AG08395 (cell line): ENCODE results near the gene YDJC.
A peak's percentile ranks its signal among the peaks of the same experiment; 100 is the strongest.
"Not testable (repeated sequence)": the region's sequence is repeated elsewhere in the genome, so short reads cannot be mapped to it uniquely, and the experiment has no call there.

Source experiments
- DNase-seq: peaks from one replicate; pipeline ENCODE4 v3.0.0; 2012; ENCODE audit warnings: mixed read lengths, low spot score

Gene YDJC

DNA sequence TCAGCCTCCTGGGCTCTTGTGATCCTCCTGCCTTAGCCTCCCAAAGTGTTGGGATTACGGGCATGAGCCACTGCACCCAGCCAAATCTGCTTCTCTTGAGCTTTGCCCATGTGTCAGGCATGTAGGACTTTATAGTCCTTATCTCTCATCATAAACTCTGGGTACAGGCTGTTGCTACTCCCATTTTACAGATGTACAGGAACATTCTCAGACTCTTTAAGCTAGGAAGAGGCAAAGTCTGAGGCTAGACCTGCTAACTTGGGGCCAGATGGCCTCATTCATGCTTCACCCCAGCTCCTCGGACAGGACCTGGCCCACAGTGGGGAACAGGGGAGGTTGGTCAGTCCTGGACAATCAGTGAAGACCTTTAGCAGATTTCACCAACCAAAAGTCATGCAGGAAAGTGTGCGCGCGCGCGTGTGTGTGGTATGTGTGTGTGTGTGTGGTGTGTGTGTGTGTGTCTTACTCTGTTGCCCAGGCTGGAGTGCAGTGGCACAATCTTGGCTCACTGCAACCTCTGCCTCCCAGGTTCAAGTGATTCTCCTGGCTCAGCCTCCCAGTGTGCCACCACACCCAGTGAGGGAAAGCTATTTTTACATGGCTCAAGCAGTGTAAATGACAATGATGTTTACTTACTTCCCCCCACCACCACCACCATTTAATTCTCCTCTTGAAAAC lies 23.8 kb downstream of the YDJC start:
- no peak for DNase-seq

DNA sequence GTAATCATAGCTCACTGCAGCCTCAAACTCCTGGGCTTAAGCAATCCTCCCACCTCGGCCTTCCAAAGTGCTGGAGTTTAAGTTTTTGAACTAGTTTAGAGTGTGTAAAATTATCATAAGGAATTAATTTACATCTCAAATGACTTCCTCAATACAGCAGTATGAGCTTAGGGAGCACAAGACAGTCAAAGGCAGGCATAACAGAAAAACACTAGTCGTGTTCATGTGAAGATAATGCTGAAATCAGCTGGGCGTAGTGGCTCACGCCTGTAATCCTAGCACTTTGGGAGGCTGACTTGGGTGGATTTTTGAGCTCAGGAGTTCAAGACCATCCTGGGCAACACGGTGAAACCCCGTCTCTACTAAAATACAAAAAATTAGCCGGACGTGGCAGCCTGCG lies 25.8 kb downstream of the YDJC start:
- DNase-seq, result no peak

DNA sequence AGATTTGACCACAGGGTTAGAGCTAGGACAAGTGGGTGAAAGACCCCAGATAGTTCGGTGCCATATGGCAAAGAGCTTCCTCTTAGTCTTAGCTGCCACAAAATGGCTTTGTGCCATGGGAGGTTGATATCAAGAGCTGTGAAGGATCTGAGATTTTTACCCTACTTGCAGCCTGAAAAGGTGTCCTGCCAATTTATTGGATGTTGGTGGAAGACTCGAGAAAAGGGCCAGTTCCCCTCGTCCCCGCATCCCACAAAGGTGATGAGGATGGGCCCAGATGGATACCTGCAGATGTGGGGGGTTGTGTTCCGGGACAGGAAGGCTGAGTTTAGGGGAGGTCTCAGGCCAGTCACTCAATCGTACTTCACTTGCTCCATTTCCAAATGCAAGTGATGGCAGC lies 27.2 kb downstream of the YDJC start:
- no peak for DNase-seq

DNA sequence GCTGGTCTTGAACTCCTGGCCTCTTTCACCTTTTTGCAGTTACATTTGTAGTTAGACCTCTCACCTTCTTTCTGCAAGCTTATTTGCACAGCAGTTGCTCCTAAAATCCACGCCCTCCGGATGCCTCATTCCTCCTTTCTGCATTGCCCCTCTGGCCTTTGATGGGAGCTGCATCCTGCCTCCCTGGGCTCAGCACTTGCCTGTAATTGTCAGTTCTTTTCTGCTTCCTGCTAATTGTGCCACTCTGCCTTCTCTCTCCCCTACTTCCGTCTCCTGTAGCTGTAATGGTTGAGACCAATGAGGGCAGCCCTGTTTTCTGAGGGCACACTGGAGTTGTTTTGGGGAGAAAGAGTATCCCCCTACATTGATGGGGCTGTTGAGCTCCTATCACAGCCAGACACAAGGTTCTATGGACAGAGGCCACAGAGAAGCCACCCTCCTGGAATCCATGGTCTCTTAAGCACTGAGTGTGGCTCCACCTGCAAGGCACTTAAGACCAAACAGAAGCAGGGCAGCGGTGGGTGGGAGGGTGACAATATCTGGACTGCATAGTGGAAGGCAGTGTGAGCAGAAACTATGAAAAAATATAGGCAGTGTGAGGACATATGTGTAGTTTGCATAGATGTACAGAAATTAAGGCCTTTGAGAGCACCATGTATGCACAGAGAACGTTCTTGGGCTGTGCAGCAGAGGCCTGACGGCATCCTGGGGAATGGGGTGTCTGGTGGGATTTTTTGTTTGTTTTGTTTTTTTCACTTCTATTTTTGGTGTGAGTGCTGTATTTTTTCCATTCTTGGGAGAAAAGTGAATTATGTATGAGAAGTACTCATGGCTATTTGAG lies 30.5 kb downstream of the YDJC start:
- no peak for DNase-seq

DNA sequence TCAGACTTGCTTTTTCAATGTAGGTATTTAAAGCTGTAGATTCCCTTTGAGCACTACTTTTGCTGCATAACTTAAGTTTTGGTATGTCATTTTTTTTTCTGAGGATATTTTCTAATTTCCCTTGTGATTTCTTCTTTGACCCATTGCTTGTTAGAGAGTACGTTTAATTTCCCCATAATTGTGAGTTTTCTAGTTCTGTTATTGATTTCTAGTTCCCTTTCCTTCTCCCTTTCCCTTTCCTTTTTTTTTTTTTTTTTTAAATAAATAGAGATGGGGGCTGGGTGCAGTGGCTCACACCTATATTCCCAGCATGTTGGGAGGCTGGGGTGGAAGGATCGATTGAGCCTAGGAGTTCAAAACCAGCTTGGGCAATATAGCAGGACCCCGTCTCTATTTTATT lies 31.5 kb downstream of the YDJC start:
- DNase-seq, result no peak

DNA sequence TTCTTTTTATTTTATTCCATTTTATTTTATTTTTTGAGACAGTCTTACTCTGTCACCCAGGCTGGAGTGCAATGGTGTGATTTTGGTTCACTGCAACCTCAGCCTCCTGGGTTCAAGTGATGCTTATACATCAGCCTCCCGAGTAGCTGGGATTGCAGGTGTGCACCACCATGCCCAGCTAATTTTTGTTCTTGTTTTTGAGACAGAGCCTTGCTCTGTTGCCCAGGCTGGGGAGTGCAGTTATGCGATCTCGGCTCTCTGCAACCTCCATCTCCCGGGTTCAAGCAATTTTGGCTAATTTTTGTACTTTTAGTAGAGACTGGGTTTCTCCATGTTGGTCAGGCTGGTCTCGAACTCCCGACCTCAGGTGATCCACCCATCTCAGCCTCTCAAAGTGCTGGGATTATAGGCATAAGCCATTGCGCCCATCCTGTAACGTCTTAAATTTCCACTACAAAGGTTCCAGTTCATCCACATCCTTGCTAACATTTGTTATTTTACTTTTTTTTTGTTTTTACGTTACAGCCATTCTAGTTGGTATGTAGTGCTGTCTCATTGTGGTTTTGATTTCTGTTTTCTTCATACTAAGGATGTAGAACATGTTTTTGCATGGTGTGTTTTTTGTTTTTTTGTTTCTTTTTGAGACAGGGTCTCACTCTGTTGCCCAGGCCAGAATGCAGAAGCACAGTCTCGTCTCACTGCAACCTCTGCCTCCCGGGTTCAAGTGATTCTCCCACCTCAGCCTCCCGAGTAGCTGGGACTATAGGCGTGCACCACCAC lies 33.3 kb downstream of the YDJC start:
- not testable (repeated sequence) for DNase-seq

DNA sequence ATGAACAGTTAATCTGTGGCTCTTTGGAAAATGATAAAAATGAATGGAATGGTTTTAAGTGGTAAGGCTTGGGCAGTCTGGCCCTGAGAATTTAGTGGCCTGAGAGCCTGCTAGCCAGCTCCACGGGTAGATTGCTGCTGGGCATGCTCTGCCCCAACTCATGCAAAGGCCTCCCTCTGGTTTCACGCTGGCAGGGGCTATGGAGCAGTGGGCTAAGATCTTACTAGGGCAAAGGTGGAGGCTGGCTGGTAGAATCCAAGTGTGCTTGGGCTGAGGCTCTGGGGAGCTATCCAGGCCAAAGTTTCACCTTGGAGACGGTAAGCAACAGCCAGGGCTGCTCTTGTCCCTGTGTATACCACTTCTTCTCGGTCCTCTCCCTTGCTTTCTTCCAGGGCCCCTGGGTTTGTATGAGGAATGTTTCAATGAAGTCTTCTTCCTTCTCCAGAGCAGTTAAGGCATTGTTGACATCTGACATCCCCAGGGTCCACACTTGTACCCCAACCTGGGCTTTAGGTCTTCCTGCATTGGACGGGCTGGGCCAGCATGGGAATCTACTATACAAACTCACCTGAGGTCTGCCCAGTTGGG lies 34.9 kb downstream of the YDJC start:
- no peak for DNase-seq

DNA sequence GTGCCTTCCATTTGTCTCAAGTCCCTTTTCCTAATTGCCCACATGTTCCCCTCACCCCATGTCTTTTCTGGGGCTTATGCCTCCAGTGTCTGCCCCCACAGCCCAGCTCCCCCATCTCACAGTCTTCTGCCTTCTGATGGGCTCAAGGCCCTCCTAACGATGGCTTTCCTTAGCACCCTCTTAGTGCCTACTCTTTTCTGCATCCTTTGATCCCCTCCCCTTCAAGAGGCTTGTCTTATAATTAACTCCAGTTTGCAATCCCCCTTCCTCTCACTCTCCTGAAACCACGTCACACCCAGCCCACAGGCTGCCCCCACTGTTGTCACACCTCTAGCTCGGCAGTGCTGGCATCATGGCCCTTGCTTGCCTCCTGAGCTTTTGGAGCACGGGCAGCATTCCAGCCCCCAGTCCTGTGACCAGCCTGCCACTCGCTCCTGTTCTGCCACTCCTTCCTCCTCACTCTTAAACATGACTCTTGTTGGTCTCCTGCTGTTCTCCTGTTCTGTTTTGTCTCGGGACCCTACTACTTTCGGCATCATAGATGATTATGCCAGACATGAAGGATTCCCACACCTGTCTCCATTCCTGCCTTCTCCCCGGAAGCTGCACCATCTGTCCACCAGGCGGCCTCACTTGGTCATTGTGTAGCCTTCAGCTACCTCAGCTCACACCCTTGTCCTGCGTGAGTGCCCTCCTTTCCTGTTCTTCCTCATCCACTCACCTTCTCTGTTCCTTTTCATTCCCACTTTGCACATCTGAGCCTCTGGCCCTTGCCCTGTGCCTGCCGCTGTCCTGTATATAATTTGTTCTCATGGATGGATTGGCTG lies 36.2 kb downstream of the YDJC start:
- DNase-seq, result no peak

DNA sequence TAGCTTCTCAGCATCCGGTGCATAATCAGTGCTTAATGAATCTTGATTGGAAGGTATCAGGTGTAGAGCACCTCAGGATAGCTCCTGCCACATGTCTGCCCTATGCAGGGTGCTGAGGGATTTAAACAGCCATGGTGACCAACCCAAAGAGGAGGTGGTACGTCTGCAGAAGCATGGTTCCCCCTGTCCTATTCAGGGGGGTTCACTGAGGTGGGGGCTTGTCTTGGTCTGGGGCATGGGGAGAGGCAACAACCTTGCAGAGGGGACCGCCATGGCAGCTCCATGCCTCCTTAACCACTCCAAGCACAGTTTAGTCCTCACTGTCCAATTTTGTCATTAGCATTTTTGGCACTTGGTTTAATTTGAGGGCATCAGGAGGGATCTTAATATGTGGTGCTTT lies 37.4 kb downstream of the YDJC start:
- DNase-seq, result no peak

DNA sequence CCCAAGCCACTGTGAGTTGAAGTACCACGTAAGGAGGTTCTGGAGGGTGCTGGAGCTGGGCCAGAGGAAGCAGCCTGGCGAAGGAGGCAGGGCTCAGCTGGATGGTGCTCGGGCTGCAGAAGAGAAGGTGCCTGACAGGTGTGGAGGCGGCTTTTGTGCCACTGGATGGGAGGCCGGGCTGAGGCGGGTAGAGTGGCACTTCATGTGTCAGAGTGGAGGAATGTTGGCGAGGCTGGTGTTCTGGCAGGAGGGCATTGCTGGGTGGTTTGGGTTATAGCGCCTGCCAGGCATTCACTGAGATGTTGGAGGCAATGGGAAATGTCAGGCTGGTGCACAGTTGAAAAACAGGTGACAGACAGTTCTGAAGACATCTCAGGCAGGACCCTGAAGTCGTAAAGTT lies 38.1 kb downstream of the YDJC start:
- no peak for DNase-seq

DNA sequence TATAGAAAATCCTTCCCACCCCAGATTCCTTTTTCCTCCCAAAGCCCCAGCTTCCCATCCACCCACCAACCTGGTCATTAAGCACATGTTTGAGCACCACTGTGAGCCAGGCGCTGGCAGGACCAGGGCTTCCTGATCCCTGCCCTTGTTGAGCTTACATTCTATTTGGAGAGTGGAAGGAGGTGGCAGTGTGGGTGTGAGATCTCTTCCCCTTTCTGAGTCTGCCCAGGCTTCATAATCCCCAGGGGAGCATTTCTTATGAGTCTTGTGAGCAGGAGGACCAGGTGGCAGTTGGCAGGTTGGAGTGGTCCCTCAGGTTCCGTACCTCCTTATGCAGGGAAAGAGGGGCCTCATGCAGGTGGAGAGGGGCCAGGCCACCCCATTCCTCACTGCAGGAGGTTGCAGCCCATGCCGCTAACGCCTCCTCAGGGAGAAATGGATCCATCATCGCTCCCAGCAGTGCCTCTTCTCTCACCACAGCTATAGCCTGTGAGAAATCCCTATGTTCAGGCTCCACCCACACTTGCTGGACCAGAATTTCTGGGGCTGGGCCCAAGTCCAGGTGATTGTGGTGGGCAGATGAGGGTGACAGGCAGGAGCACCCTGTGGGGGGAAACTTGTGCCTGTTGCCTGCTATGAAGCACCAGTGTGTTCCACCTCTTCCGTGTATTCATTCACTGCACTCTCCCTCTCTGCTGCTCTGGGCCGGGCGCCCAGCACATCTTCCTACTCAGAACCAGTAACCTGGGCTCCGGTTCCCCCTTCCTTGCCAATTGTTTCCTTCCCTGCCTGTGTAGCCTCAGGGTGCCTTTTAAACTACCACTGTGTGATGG lies 38.8 kb downstream of the YDJC start:
- DNase-seq, result no peak

DNA sequence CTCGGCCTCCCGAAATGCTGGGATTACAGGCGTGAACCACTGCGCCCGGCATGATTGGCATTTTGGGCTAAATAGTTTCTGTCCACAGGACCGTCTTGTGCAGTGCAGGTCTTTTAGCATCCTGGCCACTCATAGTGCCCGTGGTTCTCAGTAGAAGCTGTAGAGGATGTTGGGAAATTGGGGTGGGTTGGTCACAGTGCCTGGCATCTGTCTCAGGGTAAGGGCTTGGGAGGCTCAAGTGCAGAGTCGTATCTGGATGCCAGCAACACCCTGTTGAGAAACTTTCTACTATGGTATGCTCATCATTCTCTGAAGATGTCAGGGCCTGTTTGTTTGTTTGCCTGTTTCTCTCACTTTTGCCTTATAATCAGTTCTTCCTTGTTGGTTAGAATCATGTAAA lies 40.4 kb downstream of the YDJC start:
- no peak for DNase-seq

DNA sequence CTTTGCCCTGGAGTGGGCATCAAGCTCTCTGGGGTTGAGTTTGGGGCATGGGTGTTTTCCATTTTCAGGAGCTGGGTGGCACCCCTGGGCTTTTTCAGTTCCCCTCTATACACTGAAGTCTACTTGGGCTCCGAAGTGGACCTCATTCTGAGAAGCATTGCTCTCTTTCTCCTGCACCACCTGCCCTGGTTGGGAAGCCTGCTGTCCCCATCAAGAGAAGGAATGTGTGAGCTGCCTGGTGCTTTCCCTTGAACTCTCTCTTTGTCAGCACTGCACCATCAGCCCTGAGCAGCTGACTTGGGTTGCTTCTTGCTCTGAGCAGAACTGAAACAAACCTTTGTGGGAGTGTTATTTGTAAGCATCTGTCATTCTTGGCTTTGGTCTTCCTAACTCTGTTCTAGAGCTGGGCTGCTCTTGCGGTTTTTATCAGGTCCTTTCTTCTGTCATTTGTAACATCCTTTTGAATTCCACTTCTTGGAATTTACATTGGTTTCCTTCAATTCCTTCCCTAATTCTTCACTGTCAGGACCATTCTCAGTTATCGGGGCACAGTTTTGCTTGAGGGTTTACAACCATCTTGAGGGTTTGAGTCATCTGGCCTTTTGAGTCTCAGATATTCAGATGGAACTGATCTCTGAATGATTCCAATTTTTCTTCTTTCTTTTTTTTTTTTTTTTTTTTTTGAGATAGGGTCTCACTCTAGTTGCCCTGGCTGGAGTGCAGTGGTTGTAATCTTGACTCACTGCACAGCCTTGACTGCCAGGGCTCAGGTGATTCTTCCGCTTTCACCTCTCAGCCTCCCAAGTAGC lies 41.8 kb downstream of the YDJC start:
- DNase-seq, result peak; percentile 36

DNA sequence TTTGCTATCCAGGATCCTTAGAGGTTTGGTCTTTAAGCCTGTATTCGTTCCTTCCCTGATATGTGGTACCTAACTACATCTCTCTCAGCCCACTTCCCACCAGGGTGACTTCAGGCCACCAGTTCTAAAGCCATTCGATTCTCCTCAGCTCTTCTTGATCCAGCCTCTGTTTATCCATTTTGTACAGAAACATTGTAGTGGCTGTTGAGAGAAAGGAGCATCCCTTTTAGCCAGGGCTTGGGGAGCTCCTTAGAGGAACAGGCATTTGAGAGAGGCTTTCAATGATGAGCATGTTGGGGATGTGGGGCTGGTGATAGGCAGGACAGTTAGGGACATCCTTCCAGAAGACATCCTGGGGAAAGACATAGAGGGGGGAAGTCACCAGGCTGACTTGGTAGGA lies 44.4 kb downstream of the YDJC start:
- DNase-seq, result no peak

DNA sequence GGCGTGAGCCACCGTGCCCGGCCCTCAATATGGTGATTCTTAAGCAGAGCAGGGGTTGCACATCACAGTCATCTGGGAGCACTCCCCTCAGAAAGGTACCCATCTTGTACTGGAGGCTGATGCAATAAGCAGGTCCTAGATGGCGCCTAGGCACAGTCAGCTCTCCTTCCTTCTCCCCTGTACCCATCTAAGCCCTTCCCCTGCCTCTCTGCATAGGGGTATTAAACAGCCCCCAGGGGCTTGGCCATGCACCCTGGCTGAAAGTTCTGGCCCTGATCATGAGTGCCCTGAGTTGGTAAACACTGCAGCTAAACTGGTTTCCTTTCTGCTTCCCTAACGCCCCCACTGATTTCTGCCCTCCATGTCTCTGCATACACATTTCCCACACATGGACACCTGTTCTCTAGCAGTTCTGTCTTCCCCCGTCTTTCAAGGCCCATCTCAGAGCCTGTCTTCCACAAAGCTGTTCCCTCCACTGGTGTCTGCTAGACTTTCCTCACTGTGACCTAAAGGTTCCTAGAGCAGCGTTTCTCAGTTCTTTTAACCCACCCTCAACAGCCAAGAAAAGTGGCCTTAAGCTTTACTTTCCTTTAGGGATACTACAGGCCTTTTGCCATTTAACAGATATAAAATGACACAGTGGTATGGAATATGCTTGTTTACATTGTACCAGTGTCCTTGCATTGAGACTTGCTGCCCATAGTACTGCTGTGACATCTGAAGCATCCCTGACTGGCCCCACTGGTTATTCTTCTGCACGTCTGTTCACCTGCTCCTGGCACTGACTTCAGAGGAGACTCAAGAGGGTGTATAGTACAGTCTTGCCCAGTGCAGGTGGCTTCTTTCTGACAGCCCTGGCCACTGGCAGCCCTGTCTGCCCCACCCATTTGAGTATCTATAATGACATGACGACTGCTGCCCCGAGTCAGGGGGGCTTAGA lies 46.8 kb downstream of the YDJC start:
- DNase-seq, result no peak

DNA sequence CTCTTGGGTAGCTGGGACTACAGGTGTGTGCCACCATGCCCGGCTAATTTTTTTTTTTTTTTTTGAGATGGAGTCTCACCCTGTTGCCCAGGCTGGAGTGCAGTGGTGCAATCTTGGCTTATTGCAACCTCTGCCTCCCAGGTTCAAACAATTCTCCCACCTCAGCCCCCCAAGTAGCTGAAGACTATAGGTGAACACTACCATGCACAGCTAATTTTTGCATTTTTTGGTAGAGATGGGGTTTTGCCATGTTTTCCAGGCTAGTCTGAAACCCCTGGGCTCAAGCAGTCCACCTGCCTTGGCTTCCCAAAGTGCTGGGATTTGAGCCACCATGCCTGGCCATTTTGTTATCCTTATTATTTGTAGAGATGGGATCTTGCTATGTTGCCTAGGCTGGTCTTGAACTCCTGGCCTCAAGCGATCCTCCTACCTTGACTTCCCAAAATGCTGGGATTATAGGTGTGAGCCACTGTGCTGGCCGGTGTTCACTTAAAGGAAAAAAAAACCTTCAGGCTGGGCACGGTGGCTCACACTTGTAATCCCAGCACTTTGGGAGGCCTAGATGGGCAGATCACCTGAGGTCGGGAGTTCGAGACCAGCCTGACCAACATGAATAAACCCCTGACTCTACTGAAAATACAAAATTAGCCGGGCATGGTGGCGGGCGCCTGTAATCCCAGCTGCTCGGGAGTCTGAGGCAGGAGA lies 48.7 kb downstream of the YDJC start:
- not testable (repeated sequence) for DNase-seq

DNA sequence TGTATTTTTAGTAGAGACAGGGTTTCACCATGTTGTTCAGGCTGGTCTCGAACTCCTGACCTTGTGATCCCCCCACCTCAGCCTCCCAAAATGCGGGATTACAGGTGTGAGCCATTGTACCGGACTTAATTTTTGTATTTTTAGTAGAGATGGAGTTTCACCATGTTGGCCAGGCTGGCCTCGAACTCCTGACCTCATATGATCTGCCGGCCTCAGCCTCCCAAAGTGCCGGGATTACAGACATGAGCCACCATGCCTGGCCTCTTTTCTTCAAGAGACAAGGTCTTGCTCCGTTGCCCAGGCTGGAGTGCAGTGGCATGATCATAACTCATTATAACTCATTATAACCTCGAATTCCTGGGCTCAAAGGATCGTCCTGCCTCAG lies 49.2 kb downstream of the YDJC start:
- DNase-seq, result not testable (repeated sequence)

DNA sequence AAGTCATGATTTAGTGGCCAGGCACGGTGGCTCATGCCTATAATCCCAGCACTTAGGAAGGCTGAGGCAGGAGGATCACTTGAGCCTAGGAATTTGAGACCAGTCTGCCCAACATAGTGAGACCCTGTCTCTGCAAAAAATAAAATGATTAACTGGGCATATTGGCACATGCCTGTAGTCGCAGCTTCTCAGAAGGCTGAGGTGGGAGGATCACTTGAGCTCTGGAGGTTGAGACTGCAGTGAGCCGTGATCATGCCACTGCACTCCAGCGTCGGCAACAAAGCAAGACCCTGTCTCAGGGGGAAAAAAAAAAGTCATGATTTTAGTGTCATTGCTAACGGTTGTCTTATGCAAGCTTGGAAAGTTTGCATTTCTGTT lies 50.4 kb downstream of the YDJC start:
- DNase-seq, result no peak
